Stimulated activated CD4-positive, alpha-beta T cell treated with anti-CD3 and anti-CD28 coated beads, Interleukin-12 subunit alpha, Interleukin-12 subunit beta, amount 100 ng/mL, for 4 hours (primary cell): ENCODE measurements around the gene ASS1.
A peak's percentile ranks its signal among the peaks of the same experiment; 100 is the strongest.
"Not testable (repeated sequence)": the region's sequence is repeated elsewhere in the genome, so short reads cannot be mapped to it uniquely, and the experiment has no call there.

Source experiments
- DNase-seq: peaks from one replicate; pipeline ENCODE4 v3.0.0-alpha.2; 2020

The ASS1 gene

GRCh38 chr9:130444565-130445221 lies at the start of gene ASS1:
Gene ASS1 (plus strand): TSS chr9:130444961. CDS start chr9:130452229, 7,268 bp downstream.
- peak; percentile 60 for DNase-seq

GRCh38 chr9:130395810-130396435 lies 48.8 kb upstream of the ASS1 start:
- DNase-seq = no peak

- DNase-seq = no peak
Measured at GRCh38 chr9:130396581-130396980, 48.2 kb upstream of the ASS1 start.

GRCh38 chr9:130398487-130399240 lies 46.1 kb upstream of the ASS1 start:
- DNase-seq = no peak

GRCh38 chr9:130399768-130400167 lies 45.0 kb upstream of the ASS1 start:
- DNase-seq = no peak

GRCh38 chr9:130400870-130401269 lies 43.9 kb upstream of the ASS1 start:
- DNase-seq = no peak

- DNase-seq = not testable (repeated sequence)
Measured at GRCh38 chr9:130401742-130402141, 43.0 kb upstream of the ASS1 start.

GRCh38 chr9:130402243-130402642 lies 42.5 kb upstream of the ASS1 start:
- DNase-seq = no peak

GRCh38 chr9:130402645-130403440 lies 41.9 kb upstream of the ASS1 start:
- DNase-seq = no peak

GRCh38 chr9:130405657-130406257 lies 39.0 kb upstream of the ASS1 start:
- DNase-seq = no peak

GRCh38 chr9:130406278-130406895 lies 38.4 kb upstream of the ASS1 start:
- no peak for DNase-seq

- no peak for DNase-seq
Measured at GRCh38 chr9:130407916-130408663, 36.7 kb upstream of the ASS1 start.

GRCh38 chr9:130408669-130409068 lies 36.1 kb upstream of the ASS1 start:
- DNase-seq = no peak

GRCh38 chr9:130409246-130409645 lies 35.5 kb upstream of the ASS1 start:
- no peak for DNase-seq

- no peak for DNase-seq
Measured at GRCh38 chr9:130410443-130410842, 34.3 kb upstream of the ASS1 start.

GRCh38 chr9:130411566-130411915 lies 33.2 kb upstream of the ASS1 start:
- DNase-seq = no peak

GRCh38 chr9:130414081-130414731 lies 30.6 kb upstream of the ASS1 start:
- DNase-seq = no peak

- DNase-seq = no peak
Measured at GRCh38 chr9:130414910-130415746, 29.6 kb upstream of the ASS1 start.

GRCh38 chr9:130417602-130418001 lies 27.2 kb upstream of the ASS1 start:
- no peak for DNase-seq

- no peak for DNase-seq
Measured at GRCh38 chr9:130418776-130419175, 26.0 kb upstream of the ASS1 start.
